ENCODE data around the gene PSMC5.

DNA sequence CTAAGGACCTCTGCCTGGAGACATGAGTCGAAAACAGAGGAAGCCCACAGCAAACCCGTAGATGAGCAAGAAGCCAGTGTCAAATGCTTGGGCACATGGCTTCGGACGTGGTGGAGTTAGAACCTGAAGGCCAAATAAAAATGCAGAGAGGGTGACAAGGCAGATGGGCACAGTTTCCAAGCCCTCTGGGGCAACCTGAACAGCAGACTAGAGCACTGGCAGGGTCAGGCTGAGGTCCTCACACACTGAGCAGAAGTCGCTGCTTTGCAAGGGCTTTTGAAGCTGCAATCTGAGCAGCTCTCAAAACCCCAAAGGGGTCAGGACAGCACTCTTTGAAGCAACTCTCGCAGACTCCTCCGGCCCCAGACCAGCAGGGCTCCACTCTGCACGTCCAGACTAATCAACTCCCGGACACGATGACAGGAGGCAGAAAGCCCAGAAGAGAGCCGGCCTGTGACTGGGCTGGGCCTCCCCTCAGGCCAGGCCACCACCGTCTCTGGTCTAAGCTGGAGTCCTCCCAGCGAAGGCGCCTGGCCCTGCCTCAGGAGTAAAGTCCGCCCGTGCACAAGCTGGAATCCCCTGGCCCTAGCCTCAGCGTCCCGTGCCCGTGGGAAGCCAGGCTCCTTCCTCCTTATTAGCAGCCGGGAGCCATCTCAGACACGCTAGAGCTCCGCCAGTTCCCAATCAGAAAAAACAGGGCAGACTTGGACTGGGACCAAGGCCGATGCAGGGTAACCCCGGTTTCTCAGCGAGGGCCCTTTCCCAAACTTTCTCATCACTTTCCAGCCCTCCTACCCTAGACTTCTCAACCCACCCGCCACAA lies 14.3 kb downstream of the PSMC5 start:
- TF ChIP-seq POLR2AphosphoS5 (IDR thresholded peaks at IDR 0.05), result no peak
- TF ChIP-seq, protein P1, sequence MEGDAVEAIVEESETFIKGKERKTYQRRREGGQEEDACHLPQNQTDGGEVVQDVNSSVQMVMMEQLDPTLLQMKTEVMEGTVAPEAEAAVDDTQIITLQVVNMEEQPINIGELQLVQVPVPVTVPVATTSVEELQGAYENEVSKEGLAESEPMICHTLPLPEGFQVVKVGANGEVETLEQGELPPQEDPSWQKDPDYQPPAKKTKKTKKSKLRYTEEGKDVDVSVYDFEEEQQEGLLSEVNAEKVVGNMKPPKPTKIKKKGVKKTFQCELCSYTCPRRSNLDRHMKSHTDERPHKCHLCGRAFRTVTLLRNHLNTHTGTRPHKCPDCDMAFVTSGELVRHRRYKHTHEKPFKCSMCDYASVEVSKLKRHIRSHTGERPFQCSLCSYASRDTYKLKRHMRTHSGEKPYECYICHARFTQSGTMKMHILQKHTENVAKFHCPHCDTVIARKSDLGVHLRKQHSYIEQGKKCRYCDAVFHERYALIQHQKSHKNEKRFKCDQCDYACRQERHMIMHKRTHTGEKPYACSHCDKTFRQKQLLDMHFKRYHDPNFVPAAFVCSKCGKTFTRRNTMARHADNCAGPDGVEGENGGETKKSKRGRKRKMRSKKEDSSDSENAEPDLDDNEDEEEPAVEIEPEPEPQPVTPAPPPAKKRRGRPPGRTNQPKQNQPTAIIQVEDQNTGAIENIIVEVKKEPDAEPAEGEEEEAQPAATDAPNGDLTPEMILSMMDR (IDR thresholded peaks at IDR 0.05), result no peak
- no peak for TF ChIP-seq POLR2A (IDR thresholded peaks at IDR 0.05)

Data from sigmoid colon (tissue), 4 donors.